GM21390 (cell line): ENCODE measurements around the gene RPL22.

Source experiments
- ATAC-seq: cut with Tn5 transposase; IDR thresholded peaks from one replicate; pipeline ENCODE4 v1.9.1; 2021; ENCODE audit not compliant: unreplicated experiment

RPL22 gene

DNA sequence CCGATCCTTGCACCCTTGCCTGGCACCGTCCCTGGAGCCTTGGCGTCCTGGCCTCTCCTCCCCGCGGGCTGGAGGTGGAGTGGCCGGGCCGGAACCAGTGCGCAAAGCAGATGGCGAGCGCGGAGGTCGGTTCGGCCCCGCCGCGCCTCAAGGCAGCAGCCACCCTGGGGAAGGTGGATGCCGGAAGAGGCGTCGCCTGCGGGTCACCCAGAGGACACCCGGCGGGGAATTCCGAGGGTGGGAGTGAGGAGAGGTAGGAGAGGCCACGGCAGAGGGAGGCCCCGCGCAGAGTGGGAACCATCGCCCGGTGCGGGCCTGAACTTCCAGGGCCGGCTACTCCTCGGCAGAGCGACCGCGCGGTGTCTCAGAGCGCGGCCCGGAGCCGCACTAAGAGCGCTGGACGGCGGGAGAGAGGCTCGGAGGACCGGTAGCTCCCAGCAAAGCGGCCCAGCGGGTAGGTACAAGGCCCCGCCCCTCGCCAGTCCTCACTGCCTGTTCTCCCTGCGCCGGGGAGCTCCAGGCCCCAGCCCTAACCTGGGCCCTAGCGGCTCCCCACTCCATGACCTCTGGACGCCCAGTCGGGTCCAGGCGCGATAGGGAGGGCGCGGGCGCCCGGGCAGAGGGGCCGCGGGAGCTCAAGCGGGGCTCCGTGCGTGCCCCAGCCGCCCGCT is 6.6 kb upstream of the RPL22 start, which contains the start of gene RNF207:
TSS of gene RNF207 (plus strand) at position 271 of the 671 bp plus-strand sequence. CDS start 417 bp downstream, outside the sequence.
- peak; percentile 46 for ATAC-seq

DNA sequence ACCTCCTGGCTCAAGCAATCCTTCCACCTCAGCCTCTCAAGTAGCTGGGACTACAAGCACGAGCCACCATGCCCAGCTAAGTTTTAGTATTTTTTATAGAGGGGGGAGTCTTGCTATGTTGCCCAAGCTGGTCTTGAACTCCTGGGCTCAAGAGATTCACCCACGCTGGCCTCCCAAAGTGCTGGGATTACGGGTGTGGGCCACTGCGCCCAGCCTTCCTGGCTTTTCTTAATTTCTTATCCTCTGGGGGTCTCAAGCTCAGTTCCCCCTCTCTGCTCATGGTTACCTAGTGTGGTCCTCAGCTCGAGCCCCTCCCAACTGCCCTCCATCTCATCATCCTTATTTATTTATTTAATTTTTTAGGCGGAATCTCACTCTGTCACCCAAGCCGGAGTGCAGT is 2.9 kb upstream of the RPL22 start:
- no peak for ATAC-seq

DNA sequence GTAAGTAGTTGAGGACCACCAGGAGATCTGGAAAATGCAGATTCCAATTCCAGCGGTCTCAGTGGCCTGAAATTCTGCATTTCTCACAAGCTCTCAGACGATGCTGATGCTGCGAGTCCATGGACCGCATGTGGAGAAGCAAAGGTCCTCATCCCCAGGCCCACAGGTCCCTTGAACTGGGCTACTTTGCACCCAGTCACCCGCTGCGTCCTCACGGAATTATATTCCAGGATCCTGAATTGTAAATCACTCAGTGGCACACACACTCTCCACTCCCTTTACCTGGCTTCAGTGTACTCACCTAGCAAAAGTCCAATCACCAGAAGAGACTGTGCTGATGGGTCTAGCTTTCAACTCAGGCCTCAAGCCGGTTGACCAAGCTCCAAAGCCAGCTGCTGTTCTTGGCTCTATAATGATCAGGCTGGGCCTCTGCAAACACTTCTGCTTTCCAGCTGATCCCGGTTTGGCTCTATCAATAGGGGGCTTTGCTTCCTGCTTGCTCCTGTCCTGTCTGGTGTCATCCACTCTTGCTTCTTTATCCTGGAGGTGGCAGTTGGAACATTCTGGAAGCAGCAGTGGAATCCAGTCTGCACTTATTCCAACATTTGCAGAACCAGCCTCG is 904 bp upstream of the RPL22 start:
- ATAC-seq: no peak

DNA sequence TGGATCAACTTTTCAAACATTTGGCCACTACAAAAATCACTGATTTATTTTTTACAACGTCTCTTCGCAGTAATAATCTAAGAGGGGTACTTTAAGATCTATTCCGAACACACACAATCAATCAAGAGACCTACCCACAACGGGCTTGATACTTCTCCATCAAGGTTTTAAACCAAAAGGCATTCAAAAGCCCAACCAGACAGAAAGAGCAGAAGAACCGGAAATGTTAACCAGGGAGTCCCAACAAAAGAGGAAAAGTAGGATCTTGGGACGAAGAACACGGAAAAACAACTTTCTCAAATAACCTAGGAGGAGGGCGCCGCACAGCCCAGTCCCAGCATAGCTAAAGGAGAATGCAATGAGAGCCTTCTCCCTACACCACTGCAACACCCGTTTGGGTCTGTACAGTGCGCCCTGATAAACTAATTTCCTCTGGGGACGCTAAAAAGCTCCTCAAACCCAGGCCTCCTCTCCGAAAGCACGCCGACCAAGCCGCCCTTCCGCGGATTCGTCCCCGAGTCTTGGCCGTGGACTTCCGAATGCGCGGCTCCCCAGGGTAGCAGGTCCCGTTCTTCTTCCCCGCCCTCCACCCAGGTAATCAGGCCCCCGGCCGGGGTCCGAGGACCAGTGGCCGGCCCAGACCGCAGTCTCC is 623 bp downstream of the RPL22 start:
- ATAC-seq: peak; percentile 24

DNA sequence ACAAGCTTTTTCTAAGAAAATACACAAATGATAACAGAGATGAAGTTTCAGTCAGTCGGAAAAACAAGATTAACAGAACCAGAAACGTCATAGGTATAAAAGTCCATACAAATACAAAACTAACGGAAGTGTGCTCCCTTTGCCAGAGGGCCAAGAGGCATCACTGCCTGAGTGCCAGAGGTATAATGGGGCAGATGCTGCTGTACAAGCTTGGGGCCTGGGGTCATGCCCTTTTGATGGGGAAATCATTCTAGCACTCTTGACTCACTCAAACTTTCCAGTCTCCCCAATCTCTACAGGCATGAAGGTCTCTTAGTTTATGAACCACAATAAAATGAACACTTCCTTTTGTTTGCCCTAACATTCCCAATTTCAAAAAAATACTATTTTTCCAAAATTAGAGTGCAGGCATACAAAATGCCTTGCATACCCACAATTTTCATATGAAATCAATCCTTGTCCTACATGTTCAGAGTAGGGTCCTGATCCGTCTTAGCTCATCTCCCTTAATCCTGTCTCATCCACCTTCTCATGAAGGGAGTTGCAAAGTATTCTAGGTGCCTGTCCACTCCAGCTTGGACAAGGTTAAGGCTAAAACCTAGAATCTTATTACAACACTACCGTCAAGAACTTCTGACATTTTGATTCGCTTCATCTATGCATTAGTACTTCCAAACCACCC is 1.5 kb downstream of the RPL22 start:
- ATAC-seq: no peak

DNA sequence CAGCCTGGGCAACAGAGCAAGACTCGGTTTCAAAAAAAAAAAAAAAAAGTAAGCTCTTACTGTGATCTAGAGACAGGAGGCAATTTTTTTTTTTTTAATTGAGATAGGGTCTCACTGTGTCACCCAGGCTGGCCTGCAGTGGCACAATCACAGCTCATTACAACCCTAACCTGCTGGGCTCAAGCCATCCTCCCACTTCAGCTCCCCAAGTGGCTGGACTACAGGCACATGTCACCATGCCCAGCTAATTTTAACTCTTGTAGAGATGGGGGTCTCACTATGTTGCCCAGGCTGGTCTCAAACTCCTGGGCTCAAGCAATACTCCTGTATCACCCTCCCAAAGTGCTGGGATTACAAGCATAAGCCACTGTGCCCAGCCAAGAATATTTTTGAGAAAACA is 7.4 kb downstream of the RPL22 start:
- no peak for ATAC-seq

DNA sequence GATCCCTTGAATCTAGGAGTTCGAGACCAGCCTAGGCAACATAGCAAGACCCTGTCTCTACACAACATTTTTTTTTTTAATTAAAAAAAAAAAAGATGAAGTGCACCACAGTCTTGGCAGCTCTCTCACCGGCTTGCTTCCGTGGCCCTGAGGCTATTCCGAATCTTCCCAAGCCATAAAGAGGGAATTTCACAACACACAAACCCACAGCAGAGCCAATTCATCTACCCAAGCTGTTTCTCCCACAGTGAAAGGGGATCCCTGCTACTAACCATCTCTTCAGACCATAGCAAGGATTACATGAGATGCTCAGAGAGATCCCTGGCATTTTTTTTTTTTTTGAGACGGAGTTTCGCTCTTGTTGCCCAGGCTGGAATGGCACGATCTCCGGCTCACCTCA is 10.9 kb downstream of the RPL22 start:
- no peak for ATAC-seq

DNA sequence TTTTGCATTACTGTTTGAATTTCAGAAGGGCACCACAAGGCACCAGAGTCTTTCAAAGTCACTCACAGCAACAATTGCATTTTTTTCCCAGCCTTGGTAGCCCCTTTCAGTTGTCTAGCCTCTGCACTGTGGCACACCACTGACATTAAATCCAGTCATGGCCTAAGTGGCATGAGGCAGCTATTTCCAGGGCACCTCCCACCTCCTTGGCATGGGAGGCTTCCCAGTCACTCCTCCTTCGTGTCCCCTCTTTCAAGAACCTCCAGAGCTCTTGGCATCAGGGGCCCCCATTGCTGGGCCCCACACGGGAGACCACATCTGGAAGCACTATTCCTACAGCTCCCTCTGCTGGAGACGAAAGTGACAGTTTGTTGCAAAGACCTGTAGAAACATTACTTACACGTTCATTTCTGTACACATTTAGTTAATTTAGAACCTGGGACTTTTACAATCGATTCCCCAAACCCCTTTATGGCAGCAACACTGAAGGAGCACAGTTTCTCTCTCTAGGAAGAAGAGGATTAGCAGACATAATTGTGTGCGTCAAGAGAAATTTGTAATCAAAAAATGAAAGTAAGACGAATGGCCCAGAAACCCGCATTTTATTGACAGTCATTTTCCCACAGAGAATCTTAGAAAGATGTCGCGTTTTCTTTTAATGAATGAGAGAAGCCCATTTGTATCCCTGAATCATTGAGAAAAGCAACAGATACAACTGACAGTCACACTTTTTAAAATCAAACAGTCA is 13.6 kb downstream of the RPL22 start:
- no peak for ATAC-seq

DNA sequence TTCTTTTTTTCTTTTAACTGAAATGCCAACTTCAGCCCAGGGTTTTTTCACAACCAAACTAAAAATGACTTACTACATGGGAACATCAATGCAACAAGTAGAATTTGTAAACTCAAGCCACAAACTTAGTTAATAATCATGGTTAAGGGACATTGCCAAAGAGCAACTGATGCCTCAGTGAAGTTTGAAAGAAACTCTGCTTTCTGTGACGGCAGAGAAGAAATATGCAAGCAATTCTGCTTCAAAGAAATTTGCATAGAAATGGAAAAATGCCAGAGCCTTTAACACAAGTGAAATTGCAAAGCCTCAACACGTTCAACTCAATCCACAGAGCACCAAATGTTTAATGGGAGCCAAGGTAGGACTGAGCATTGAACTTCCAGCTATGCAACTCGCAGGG is 14.2 kb downstream of the RPL22 start:
- no peak for ATAC-seq

DNA sequence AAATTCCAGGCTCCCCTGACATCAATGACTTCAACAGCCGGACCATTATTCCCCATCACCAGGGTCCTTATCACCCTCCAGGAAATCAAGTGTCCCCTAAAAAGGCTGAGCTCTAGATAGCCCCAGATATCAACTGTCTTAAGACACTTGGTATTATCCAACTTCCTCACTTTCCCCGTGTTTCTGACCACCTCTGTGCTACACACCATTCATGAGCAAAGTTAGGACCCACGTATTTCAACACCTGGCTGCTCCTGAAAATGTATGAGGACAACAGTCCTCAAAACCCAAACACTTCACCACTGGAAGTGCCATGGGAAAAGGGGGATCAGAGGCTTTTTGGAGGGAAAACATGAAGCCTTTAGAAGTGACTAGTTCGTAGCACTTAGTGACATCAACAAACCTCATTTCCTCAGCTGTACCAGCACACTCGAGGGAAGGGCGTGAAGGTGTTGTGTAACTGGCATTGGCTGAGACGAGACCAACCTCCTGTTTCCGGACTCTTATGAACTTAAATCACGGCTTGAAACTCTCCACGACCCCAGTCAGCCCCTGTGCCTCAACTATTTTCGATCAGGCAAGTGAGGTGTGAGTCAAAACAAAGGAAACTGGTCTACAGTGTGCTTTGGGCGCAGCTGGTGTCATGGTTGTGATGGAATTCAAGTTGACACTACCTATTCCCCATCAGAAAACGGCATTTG is 15.2 kb downstream of the RPL22 start:
- no peak for ATAC-seq

DNA sequence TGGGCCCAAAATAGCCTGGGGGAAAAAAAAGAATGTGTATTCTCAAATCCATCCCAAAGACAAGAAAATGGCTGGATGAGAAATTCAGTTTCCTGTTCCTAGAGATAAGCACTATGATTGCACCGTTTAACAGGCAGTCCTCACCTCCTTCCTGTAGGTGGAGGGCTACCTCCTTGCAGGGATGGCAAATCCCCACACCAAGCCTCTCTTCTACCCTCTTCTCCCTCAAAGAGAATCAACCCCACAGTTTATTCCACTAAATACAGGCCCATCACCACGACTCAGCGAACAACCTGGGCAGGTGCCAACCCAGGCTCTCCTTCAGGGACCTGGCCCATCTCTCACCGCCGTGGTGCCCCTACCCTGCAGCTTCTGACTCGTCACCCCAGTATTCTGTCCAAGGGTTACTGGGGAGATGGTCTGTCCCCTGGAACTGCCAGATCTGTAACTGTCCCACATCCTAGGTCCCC is 15.8 kb downstream of the RPL22 start:
- no peak for ATAC-seq

DNA sequence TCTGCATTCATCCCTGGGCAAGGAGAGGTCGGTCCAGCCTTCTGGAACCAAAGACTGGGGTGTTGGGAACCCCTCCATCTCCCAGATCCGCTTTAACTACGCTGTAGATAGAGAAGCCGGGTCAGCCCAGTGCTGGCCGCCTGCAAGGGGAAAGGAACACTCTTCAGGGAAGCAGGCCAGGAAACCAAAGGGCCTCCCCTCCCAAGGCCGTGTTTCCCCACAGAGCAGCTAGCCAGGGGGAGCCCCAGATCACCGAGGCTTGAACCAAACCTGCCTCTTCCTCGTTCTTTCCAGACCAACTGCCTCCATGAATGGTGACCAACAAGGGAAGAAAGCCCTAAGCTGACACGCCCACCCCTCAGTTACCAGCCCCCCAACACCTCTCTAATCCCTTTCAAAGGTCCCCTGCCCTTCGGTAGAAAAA is 18.0 kb downstream of the RPL22 start:
- ATAC-seq: no peak

DNA sequence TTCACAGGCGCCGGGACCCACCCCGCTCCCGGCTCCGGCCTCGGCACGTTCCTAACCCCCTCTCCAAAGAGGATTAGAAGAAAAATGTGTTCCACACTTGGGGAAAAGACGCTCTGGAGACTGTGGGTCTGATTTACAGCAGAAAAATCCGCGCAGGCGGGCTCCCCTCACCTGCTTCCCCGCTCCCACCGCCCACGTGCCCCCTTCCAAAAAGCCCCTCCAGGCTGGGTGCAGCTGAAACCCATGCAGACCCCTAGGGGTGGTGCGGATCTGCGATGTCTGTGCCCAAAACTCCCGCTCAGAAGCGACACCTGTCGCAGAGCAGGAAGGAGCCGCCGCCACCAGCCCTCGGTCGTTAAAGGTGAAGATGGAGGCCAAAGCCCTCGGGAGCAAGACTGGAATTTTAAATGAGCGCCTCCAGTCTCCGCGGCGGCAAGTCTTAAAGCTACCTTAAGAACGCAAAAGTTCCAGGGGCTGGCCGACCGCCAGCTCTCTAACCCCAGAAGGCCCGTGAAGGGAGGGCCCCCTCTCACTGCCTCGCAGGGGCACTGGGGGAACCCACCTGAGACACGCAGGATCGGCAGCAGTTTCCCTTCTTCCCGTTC is 18.6 kb downstream of the RPL22 start:
- no peak for ATAC-seq

DNA sequence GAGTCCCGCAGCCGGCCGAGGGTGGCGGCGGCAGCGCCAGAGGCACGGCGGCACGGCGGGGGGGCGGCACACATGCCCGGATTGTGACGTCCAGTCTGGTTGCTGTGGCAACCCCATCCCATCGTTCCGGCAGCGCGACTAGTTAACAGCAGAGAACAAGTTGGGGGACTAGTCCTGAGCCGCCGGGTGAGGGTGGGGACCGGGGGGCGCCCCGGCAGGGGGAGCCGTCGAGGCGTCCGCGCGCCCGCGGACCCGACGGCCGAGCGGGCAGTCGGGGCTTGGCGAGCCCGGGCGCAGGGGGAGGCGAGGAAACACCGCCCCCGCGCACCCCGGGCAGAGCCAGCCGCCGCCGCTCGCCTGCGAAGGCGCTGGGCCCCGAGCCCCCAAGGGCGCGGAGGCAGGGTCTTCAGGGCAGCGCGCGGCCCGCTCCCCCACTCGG is 19.1 kb downstream of the RPL22 start, which contains the start of gene CHD5:
TSS of gene CHD5 (minus strand) at position 54 of the 439 bp plus-strand sequence. CDS start 298 bp downstream, outside the sequence.
- ATAC-seq: no peak

DNA sequence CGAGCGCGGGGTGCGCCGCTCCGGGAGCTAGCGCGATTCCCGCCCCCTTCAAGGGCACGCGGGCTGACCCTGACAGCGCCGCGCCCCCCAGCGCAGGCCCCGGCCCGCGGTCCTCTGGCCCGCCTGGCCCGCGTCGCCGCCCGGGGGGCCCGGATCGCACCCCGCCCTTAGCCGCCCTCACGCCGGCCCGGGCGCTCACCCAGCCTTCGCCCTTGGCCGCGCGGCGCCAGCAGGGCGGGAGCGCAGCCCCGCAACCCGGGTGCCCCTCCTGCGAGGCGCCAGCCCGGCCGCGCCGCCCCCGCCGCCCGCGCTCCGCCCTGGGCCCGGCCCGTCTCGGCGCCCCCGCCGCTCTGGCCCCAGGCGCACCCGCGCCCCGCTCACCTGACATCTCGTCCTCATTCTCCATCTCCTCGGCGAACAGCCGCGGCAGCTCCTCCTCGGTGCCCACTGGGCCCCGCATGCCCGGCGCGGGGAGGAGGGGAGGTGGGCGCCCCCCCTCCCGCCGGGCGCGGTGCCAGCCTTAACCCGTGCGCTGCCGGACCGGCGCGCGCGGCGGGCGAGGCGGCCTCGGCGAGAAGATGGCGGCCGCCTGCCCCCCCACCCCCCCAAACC is 19.7 kb downstream of the RPL22 start:
- ATAC-seq: no peak

DNA sequence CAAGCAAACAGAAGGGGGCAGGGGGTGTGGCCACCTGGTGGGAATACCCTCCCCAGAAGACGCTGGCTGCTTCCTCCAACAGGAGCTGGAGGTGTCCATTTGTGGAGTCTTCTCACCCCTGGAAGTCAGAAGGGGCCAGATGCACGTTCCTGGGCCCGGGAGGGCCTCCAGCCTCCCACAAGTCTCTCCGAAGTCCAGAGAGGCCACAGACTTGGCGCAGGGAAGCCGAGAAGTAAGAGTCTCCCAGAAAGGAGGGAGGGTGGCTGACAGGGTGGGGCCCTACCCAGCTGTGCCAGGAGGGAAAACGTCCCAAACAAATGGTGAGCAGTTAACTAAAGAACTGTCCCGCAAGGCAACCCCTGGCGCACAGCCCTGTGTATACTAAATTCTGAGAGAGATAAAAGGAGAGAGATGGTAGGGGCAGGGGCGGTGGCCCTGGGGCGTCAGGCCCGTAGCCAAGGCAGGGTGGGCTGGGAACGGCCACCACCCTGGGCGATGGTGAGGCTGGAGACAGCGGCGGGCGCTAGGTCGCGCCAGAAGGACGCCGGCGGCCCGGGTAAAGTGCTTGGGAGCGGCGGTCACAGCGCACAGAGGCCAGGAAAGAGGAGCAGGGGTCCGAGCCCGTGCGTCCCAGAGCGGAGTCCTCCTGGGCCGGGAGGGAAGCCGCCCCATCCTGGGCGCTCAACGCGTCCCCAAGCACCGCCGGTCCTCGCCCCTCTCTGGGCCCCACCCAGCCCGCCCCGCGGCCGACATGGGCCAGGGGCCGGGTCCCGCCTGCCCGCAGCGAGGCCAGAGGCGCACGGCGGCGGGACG is 20.4 kb downstream of the RPL22 start:
- ATAC-seq: no peak

DNA sequence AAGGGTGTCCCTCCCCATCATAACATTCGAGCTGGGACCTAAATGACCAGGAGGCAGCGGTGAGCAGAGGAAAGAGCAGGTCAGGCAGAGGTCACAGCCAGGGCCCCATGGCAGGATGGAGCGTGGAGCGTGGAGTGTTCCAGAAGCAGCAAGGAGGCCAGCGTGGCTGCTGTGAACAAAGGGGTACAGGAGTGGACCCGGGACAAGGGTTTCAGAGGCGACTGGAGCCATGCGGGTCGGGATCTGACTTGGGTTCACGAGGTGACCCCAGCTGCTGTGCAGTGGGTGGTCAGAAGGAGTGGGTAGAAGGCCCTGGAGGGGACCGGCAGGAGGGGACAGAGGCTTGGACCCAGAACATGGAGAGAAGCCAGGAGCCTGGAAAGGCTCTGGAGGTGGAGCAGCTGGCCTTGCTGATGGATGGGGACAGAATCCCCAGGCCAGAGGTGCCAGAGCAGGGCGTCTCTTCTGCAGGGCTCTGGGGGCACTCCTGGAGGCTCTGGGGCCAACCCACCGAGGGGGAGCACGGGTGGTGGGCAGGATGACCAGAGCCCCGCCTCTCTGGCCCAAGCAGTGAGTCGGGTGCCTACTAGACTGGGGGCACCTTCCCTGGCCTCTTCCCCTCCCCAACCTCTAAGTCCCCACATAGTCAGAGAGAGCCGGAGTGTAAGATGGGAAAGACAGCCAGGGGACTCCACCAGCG is 21.6 kb downstream of the RPL22 start:
- no peak for ATAC-seq

DNA sequence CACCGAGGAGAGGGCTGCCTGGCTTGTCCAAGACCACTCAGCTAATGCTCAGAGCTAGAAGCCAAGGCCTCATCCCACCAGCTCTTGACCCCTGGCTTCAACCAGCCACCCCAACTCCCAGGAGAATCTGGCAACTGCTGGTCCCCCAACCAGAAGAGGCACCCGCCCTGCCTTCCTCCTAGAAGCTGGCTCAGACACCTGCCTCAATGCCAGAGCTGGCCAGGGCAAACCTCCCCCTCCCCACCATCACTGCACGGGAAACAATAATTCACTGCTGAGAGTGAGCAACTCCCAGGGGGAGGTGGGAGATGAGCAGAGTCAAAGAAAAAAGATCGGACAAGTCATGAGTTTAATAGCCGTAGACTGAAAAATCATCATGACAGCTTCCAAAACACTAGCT is 22.6 kb downstream of the RPL22 start:
- ATAC-seq: no peak
